HG02884 (cell line): ENCODE data around the gene ZFHX3.

Experiments
- ATAC-seq: cut with Tn5 transposase; IDR thresholded peaks from one replicate; pipeline ENCODE4 v1.9.1; 2021; ENCODE audit warnings: mild to moderate bottlenecking, moderate library complexity; ENCODE audit not compliant: unreplicated experiment

ZFHX3 gene

GRCh38 chr16:72809446-72809845, 238.5 kb downstream of the ZFHX3 start:
- no peak for ATAC-seq

GRCh38 chr16:72808754-72809153, 239.2 kb downstream of the ZFHX3 start:
- no peak for ATAC-seq

- no peak for ATAC-seq
Observed at GRCh38 chr16:72807245-72807644, 240.7 kb downstream of the ZFHX3 start.

- no peak for ATAC-seq
Observed at GRCh38 chr16:72805486-72805885, 242.4 kb downstream of the ZFHX3 start.

GRCh38 chr16:72800524-72801161, 247.3 kb downstream of the ZFHX3 start:
- no peak for ATAC-seq

- ATAC-seq = no peak
Observed at GRCh38 chr16:72798264-72798663, 249.7 kb downstream of the ZFHX3 start.

GRCh38 chr16:72797621-72798020, 250.3 kb downstream of the ZFHX3 start:
- no peak for ATAC-seq

- ATAC-seq = no peak
Observed at GRCh38 chr16:72796222-72796621, 251.7 kb downstream of the ZFHX3 start.

GRCh38 chr16:72794986-72795385, 252.9 kb downstream of the ZFHX3 start:
- ATAC-seq = no peak

GRCh38 chr16:72794319-72794718, 253.6 kb downstream of the ZFHX3 start:
- no peak for ATAC-seq

GRCh38 chr16:72793716-72794115, 254.2 kb downstream of the ZFHX3 start:
- no peak for ATAC-seq

- no peak for ATAC-seq
Observed at GRCh38 chr16:72793017-72793416, 254.9 kb downstream of the ZFHX3 start.

- no peak for ATAC-seq
Observed at GRCh38 chr16:72791786-72792185, 256.1 kb downstream of the ZFHX3 start.

- ATAC-seq = no peak
Observed at GRCh38 chr16:72789921-72790320, 258.0 kb downstream of the ZFHX3 start.

- ATAC-seq = no peak
Observed at GRCh38 chr16:72789465-72789864, 258.5 kb downstream of the ZFHX3 start.

- ATAC-seq = no peak
Observed at GRCh38 chr16:72788269-72788809, 259.6 kb downstream of the ZFHX3 start.

GRCh38 chr16:72787514-72788268, 260.2 kb downstream of the ZFHX3 start:
- peak; percentile 93 for ATAC-seq

- no peak for ATAC-seq
Observed at GRCh38 chr16:72787130-72787513, 260.8 kb downstream of the ZFHX3 start.

GRCh38 chr16:72786606-72787005, 261.3 kb downstream of the ZFHX3 start:
- ATAC-seq = no peak

- no peak for ATAC-seq
Observed at GRCh38 chr16:72785886-72786285, 262.0 kb downstream of the ZFHX3 start.

- no peak for ATAC-seq
Observed at GRCh38 chr16:72785171-72785570, 262.8 kb downstream of the ZFHX3 start.

GRCh38 chr16:72783716-72784318, 264.1 kb downstream of the ZFHX3 start:
- no peak for ATAC-seq
